HEK293T (cell line): ENCODE data around the gene CTNNAL1.

Source experiments
- BHLHE40 ChIP-seq: fragments of 450-650 bp; IDR thresholded peaks from 2 replicates; pipeline ENCODE4 v1.6.1; 2016; ENCODE audit warnings: mild to moderate bottlenecking, moderate library complexity, borderline replicate concordance
- FOXM1 ChIP-seq: fragments of 450-650 bp; IDR thresholded peaks from 2 replicates; pipeline ENCODE4 v1.6.1; 2017; ENCODE audit warnings: mild to moderate bottlenecking, borderline replicate concordance
- NFRKB ChIP-seq: fragments of 450-650 bp; IDR thresholded peaks from 2 replicates; pipeline ENCODE4 v1.6.1; 2016; ENCODE audit warnings: mild to moderate bottlenecking, moderate library complexity
- SP1 ChIP-seq: fragments of 450-650 bp; IDR thresholded peaks from 2 replicates; pipeline ENCODE4 v1.6.1; 2017
- SUZ12 ChIP-seq: fragments of 450-650 bp; IDR thresholded peaks from 2 replicates; pipeline ENCODE4 v1.6.1; 2016; ENCODE audit warnings: mild to moderate bottlenecking

- TF ChIP-seq BHLHE40 (no peak), SUZ12 (no peak), SP1 (no peak), FOXM1 (no peak), NFRKB (no peak)
Measured at GRCh38 chr9:108960331-108960730, 53.0 kb downstream of the CTNNAL1 start.
